NCI-H1092 (cell line): Measurements from ENCODE around the gene LRRC10B.
A peak's percentile ranks its signal among the peaks of the same experiment; 100 is the strongest.

Experiments
- DNase-seq: peaks from one replicate; lab custom pipeline; 2025; lab: John Stamatoyannopoulos, UW

Gene LRRC10B

DNA sequence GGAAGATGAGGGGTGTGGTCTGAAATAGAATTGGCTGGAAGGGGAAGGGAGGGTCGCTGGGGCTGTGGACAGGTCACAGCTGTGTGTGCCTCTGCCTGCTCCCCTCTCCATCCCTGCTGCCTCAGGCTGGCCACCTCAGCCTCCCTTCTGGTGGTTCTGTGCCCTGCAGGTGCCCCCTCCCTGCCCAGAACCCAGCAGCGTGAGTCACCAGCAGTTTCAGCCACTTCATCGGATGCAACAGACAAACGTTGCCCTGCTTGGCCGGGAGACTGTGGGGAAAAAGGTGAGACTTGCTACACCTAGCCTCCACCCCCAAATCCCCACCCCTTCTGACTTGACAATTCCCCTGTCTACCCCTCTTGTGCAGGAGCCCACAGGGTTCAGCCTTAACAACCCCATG is 21.8 kb upstream of the LRRC10B start:
- DNase-seq, result no peak

DNA sequence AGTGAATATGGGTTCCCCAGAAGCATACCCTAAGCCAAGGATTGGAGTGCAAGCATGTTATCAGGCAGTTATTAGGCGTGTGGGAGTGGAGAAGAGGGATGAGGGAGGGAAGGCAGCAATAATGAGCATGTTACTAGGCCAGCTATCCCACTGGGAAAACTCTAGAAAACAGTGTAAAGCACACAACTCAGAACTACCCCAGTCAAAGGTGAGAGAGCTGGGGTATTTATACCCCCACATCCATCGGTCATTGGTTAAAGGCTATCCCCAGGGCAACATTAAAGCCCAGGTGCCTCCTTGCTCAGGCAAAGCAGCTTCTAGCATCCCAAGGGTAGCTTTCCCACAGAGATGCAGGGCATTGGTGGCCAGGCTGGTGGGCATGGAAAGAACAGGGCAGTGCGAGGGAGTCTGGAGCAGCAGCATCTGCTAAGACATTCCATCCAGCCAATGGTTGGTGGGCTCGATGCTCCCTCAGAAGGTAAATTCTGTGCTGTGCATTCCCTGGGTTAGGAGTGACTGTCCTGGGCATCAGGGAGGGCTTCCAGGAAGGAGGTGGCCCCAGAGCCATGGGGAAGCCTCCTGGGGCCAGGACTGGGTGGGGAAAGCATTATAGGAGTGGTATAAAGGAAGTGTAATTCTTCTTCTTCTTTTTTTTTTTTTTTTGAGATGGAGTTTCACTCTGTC is 21.1 kb upstream of the LRRC10B start:
- DNase-seq, result no peak

- no peak for DNase-seq
Measured at GRCh38 chr11:61488651-61489291, 19.8 kb upstream of the LRRC10B start.

DNA sequence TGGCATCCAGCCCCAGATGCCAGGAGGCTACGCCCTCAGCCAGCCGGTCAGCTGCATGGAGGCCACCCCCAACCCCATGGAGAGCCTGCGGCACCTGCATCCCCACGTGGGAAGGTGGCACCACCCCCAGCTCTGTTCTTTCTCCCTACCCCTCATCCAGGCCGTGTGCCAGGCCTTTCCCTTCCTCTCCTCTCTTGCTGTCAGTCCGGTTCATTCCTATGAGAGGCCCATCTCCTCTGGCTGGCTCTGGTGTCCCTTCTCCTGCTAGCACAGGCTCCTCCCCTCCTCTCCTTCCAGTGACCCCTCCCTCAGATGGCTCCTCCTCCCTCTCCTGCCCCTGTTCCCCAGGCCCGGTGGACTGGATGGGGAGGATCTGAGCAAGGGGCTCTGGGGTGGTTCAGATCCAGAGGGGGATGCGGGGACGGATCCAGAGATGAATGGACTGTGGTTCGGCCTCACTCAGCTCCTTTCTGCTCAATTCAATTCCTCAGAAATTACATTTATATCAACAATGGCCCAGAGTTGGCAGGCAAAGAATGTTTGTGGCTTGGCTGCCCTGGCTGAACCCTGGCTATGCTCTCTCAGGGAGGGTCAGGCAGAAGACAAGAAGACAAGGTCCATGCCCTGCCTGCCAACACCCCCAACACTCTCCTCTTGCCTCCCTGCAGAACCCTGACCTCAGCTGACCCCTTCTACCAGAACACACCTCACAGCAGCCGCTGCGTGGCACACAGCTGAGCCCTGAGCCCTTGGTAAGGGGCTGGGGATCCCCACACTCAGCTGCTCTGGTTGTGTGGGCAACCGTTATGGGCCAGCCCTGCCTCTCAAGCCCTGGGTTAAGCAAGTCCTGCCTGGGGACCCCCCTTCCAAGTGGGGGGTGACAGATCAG is 18.5 kb upstream of the LRRC10B start:
- no peak for DNase-seq

DNA sequence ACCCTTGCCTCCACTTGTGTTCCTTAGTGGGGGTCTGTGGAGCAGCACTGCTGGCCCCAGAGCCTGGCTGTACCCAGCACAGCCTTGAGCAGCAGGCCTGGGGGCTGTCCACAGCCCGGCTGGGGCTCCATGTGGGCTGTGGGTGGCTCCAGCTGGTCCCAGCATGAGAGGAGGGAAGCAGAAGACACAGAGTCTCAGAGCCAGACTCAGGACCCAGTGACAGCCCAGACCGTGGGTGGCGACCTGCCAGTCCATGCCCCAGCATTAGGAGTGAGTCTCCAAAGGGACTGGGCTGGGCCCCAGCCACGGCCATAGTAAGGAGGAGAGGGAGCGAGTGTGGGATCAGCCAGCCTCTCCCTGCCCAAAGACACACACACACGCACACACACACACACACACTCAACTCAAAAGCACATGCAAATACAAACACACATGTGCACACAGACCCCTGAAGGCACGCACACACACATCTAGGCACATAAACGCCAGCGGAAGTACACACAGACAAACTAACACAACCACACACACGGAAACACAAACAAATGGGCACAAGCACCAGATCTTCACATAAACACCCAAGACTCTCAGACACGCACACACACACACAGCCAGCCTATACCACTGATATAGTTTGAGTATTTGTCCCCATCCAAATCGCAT is 16.7 kb upstream of the LRRC10B start:
- DNase-seq, result no peak

DNA sequence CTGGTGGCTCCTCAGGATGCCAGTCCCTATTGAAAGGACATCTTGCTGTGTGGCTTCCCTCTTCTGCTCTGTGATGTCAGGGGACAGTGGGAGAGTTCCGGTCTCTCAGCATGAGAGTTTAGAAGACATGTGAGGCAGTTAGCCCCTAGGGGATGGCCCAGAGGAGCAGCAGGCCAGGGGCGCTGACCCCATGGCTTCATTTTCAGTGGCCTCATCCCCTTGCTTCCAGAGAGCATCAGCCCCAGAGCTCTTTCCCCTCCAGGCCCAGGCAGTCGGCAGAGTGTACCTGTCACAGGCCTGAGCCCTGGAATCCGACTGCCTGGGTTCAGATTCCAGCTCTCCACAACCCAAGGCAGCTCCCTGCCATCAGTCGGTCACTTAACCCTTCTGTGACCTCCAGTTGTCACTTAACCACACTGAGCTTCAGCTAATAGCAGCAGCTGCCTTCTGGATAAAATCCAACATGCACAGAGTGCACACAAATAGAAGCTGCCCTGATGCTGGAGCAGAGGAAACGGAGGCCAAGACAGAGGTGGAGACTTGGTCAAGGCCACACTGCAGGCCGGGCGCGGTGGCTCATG is 14.1 kb upstream of the LRRC10B start:
- DNase-seq, result peak; percentile 35

DNA sequence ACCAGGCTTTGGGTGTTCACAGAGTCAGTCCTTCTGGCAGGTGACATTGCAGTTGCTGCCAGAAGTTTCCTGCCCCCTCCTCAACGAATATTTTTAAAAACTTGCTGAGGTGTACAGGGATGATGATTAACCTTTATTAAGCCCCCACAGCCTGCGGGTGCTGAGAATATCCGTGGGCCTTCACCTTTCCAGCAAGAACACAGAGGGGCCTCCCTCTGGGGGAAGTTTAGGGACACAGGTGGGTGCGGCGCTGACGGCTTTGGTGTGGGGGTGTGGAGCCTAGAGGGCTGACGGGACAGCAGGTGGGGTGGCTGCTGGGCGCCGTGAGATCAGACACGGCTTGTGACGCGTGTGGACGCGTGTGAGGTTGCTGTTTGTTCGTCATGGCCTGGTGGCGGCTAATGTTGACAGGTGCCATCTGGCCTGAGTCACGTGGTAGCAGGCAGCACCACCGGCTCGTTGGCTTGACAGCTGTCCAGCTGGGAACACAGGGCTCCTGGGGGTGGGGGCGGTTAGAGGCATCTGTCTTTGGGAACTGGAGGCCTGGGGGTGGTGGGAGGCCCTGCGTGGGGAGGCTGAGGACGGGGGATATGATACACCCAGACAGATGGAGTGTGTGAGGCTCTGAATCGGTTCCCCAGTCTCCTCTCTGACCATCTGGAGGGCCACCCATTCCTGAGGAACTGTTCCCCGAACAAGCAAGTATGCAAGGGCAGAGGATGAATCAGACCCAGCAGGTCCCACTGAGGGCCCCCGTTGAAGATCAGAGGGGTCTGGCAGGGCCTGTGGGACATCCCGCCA is 12.5 kb upstream of the LRRC10B start:
- peak; percentile 52 for DNase-seq

DNA sequence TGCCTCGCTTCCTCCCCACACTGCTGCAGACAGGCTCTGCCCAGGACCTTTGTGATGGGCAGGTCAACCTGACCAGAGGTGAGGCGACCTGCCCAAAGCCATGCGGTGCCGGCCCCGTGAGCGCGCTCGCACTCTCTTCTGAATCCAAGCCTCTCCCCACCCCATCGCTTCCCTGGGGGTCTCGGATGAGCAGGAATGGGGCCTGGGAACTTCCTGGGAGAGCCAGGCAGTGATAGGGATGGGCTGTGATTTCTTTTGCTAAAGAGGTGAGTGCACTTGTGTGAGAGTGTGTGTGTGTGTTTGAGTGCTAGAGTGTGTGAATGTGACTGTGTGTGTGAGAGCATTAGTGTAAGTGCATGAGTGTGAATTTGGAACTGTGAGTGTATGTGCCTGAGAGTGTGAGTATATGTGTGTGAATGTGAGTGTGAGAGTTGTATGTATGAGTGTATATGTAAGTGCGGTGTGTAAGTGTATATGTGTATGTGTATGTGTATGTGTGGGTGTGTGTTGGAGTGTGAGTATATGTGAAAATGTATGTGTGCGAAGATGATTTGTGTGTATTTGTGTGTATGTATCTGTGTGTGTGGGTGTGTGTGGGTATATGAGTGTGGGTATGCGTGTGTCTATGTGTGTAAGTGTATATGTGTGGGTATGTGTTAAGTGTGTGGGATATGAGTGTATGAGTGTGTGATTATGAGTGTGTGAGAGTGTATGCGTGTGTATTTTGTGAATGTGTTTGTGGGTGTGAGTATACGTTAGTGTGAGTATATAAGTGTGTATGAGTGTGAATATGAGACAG is 11.7 kb upstream of the LRRC10B start:
- no peak for DNase-seq

- DNase-seq, result no peak
Measured at GRCh38 chr11:61497473-61497872, 11.1 kb upstream of the LRRC10B start.

GRCh38 chr11:61497876-61498275 is 10.7 kb upstream of the LRRC10B start:
- DNase-seq, result no peak

GRCh38 chr11:61498767-61499341 is 9.7 kb upstream of the LRRC10B start:
- DNase-seq, result no peak

DNA sequence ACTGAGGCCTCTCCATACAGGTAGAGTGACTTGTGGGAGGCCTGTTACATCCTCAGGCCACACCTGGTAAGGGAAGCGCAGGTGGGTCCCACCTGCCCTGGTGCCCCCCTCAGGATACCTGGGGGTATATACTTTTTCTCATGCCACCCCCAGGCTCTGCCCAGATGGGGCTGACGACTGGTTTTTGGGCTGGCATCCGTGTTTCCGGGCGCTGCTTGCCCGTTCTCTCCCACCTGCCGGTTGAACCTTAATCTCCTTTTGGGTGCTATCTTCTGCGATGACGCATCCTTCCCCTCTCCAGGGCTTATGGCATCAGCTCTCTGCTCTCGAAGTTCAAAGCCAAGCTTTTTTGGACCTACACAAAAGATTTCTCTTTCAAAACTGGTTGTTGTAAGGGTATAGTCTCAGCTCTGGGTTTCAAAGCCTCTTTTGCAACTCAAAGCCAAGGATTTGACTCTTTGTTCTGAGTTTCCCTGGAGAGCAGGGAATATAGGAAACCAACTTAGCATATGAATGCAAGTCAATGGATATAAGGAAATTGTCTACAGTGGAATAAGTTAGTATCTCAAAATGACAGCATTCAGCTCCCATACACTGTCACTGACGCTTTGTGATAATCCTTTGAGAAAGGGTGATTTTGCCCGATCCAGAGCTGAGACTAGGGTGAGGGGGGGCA is 8.6 kb upstream of the LRRC10B start:
- DNase-seq, result no peak

- no peak for DNase-seq
Measured at GRCh38 chr11:61502522-61502921, 6.0 kb upstream of the LRRC10B start.

DNA sequence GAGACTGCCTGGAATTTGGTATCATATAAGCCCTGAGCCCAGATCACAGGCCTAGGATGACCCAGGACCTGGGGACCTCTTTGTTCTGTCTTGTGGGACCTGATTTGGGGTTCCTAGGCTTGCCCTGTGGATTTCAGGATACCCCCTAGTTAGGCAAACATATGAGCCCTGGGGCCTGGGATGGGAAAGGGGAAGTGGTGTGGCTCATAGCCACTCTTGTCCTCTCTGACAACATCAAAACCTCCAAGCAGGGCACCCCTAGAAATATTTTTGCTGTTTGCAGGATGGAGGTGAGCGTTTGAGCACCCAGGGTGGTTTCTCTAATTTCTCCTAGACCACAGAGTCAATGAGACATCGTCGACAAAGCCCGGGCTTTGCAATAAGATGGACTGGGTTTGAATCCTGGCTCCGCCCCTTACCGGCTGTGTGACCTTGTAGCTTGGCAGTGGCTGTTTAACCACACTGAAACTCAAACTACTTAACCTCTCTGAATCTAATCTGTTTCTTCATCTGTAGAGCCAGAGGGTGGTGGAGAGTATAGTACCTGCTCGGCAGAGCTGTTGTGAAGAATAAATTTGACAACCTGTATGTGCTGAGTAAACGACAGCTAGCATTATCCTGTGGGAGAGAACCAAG is 5.3 kb upstream of the LRRC10B start:
- no peak for DNase-seq

DNA sequence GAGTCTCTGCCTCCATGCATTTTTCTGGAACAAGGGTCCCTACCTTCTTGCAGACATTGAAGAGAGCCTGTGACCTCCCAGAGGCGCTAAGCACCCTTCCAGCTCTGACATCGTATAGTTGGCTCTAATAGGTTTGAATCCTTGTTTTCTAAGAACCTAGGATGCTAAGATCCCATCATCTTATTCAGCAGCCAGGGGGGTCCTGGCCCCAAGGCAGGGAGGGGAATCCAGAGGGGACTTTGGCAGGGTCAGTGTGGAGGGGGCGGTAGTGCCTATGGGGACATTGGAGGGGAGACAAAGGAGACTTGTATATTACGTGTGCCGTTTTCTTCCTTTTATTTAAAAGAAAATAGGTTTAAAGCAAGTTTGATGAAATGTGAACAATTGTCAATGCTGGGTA is 3.4 kb upstream of the LRRC10B start:
- DNase-seq, result no peak

DNA sequence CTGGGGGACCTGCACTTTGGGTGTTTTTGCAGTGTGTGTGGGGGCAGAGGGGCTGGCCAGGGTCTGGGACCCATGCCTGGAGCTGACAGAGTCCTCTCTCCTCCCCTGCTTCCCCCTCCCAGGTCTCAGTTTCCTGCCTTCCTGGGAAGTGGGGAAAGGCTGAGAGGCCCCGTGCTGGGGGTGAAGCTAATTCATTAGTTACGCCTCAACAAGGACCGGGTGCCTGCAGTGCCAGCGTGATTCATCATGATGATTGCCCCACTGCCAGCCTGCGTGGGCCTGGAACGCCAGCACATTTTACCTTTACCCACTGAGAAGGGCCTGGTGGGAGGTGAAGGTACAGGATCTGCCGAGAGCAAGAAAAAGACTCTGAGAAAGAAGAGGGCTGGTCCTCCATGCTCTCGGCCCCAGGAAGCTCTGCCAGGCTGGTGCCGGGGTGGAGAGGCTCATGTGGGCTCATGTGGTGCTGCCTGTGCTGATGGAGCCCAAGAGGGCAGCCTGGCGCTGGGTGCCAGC is 2.9 kb upstream of the LRRC10B start:
- no peak for DNase-seq

GRCh38 chr11:61507012-61507768 is 1.4 kb upstream of the LRRC10B start:
- no peak for DNase-seq
